IMR-90 (cell line): ENCODE data around the gene ITGA1. TPM values are rescaled to one million over a fixed set of nuclear protein-coding genes. Genes with fewer than 3 reads are reported as not detected.

Experiments used
- ATAC-seq: fragments of 200-7000 bp; cut with Tn5 transposase; 2 replicates; pipeline ENCODE4 v1.9.1; 2020; ENCODE audit warnings: low read depth, mild to moderate bottlenecking, moderate library complexity
- BruUV-seq: library from RNA; stranded (reverse); fragments of 400-500 nt; replicated peaks from 2 replicates; lab custom pipeline; 2021; lab: Mats Ljungman, UMichigan
- CTCF ChIA-PET: fragments of 300-600 bp; formaldehyde crosslinking; extraction: SDS; loops from one replicate; lab custom pipeline; 2021; ENCODE audit warnings: antibody characterized with exemption; lab: Yijun Ruan, JAX
- POLR2A ChIA-PET: fragments of 300-600 bp; sonication (Branson Sonifier 250); formaldehyde crosslinking; loops from one replicate; lab custom pipeline; 2022; ENCODE audit warnings: antibody characterized with exemption; ENCODE audit not compliant: unreplicated experiment; lab: Charles Lee
- DNase-seq: peaks from one replicate; pipeline ENCODE4 v3.0.0; 2013
- H2AFZ ChIP-seq: replicated peaks from 2 replicates; pipeline ENCODE3; 2013; ENCODE audit warnings: low read length, mild to moderate bottlenecking; ENCODE audit not compliant: poor library complexity
- H2AK5ac ChIP-seq: 2 replicates; pipeline ENCODE4 v1.6.1; 2013; ENCODE audit warnings: low read depth, low read length, inconsistent platforms
- H2AK9ac ChIP-seq: replicated peaks from 2 replicates; pipeline ENCODE3; 2013; ENCODE audit warnings: mild to moderate bottlenecking, low read depth, low read length, moderate library complexity; ENCODE audit not compliant: poor library complexity
- H2BK120ac ChIP-seq: 2 replicates; pipeline ENCODE4 v1.6.1; 2013; ENCODE audit warnings: low read depth, low read length, inconsistent platforms
- H2BK15ac ChIP-seq: 3 replicates; pipeline ENCODE4 v1.6.1; 2013; ENCODE audit warnings: low read depth, low read length, inconsistent platforms
- H2BK20ac ChIP-seq: 2 replicates; pipeline ENCODE4 v1.6.1; 2013; ENCODE audit warnings: low read depth, mild to moderate bottlenecking, inconsistent platforms, low read length, moderate library complexity
- H2BK5ac ChIP-seq: 2 replicates; pipeline ENCODE4 v1.6.1; 2013; ENCODE audit warnings: mild to moderate bottlenecking, low read depth, low read length, inconsistent platforms; ENCODE audit not compliant: poor library complexity, severe bottlenecking
- H3K14ac ChIP-seq: replicated peaks from 2 replicates; pipeline ENCODE4 v1.6.1; 2013; ENCODE audit warnings: low read depth, low read length, inconsistent platforms
- H3K18ac ChIP-seq: 2 replicates; pipeline ENCODE4 v1.6.1; 2013; ENCODE audit warnings: low read depth, low read length, control low read depth
- H3K23ac ChIP-seq: 2 replicates; pipeline ENCODE4 v1.6.1; 2013; ENCODE audit warnings: low read depth, low read length, inconsistent platforms
- H3K27ac ChIP-seq: 2 replicates; pipeline ENCODE4 v1.5.1; 2013; ENCODE audit warnings: mild to moderate bottlenecking, control low read depth, low read length; ENCODE audit not compliant: insufficient read depth
- H3K27me3 ChIP-seq: 2 replicates; pipeline ENCODE4 v1.6.1; 2013; ENCODE audit warnings: low read length; ENCODE audit not compliant: control insufficient read depth, insufficient read depth
- H3K36me3 ChIP-seq: 2 replicates; pipeline ENCODE4 v1.6.1; 2013; ENCODE audit warnings: low read length, mixed read lengths; ENCODE audit not compliant: control insufficient read depth, insufficient read depth
- H3K4ac ChIP-seq: 2 replicates; pipeline ENCODE4 v1.6.1; 2013; ENCODE audit warnings: low read depth, low read length, inconsistent platforms
- H3K4me1 ChIP-seq: 2 replicates; pipeline ENCODE4 v1.6.1; 2013; ENCODE audit warnings: low read length, mixed read lengths; ENCODE audit not compliant: control insufficient read depth, insufficient read depth
- H3K4me2 ChIP-seq: 2 replicates; pipeline ENCODE4 v1.6.1; 2013; ENCODE audit warnings: low read depth, mild to moderate bottlenecking, control low read depth, low read length, moderate library complexity
- H3K4me3 ChIP-seq: 2 replicates; pipeline ENCODE4 v1.5.1; 2013; ENCODE audit warnings: low read depth, mild to moderate bottlenecking, control low read depth, low read length, moderate library complexity; ENCODE audit not compliant: insufficient read depth
- H3K56ac ChIP-seq: 2 replicates; pipeline ENCODE4 v1.6.1; 2013; ENCODE audit warnings: low read length, inconsistent platforms; ENCODE audit not compliant: insufficient read depth; ENCODE audit errors: extremely low read depth
- H3K79me1 ChIP-seq, 2 experiments: 2 replicates each; pipeline ENCODE4 v1.6.1; 2013; ENCODE audit warnings: low read length in 2 of 2, inconsistent platforms in 1 of 2, low read depth in 1 of 2
- H3K9ac ChIP-seq: 2 replicates; pipeline ENCODE4 v1.6.1; 2013; ENCODE audit warnings: low read depth, low read length, control low read depth
- H3K9me1 ChIP-seq: 2 replicates; pipeline ENCODE4 v1.6.1; 2013; ENCODE audit warnings: low read length, inconsistent platforms; ENCODE audit not compliant: insufficient read depth
- H3K9me3 ChIP-seq: 2 replicates; pipeline ENCODE4 v1.6.1; 2013; ENCODE audit warnings: low read length; ENCODE audit not compliant: control insufficient read depth, insufficient read depth
- H4K20me1 ChIP-seq: 2 replicates; pipeline ENCODE4 v1.6.1; 2013; ENCODE audit warnings: low read length, inconsistent platforms; ENCODE audit not compliant: insufficient read depth
- H4K5ac ChIP-seq: 2 replicates; pipeline ENCODE4 v1.6.1; 2013; ENCODE audit warnings: mild to moderate bottlenecking, low read depth, low read length, control low read depth
- H4K8ac ChIP-seq, 2 experiments: 2 replicates each; pipeline ENCODE4 v1.6.1; 2013; ENCODE audit warnings: low read depth in 2 of 2, low read length in 2 of 2, control low read depth in 1 of 2, inconsistent platforms in 1 of 2
- H4K91ac ChIP-seq: 2 replicates; pipeline ENCODE4 v1.6.1; 2013; ENCODE audit warnings: low read depth, low read length, inconsistent platforms; ENCODE audit not compliant: insufficient read depth
- BHLHE40 ChIP-seq: fragments of 150-350 bp; IDR thresholded peaks from 2 replicates; pipeline ENCODE4 v1.6.1; 2016; ENCODE audit warnings: mild to moderate bottlenecking, low read depth, low read length
- CEBPB ChIP-seq: IDR thresholded peaks from 2 replicates; pipeline ENCODE4 v1.6.1; 2012; ENCODE audit warnings: low read depth, low read length, improper control_type of control experiment
- CHD1 ChIP-seq: IDR thresholded peaks from 2 replicates; pipeline ENCODE4 v1.6.1; 2012; ENCODE audit warnings: low read depth, low read length, improper control_type of control experiment
- CTCF ChIP-seq: conservative IDR thresholded peaks from 2 replicates; pipeline ENCODE4 v1.5.1; 2012; ENCODE audit warnings: mild to moderate bottlenecking, low read depth, low read length, improper control_type of control experiment
- ELK1 ChIP-seq: fragments of 150-350 bp; IDR thresholded peaks from 2 replicates; pipeline ENCODE4 v1.6.1; 2016; ENCODE audit warnings: low read depth, mild to moderate bottlenecking, low read length, moderate library complexity, borderline replicate concordance
- FOS ChIP-seq: fragments of 150-350 bp; IDR thresholded peaks from 2 replicates; pipeline ENCODE4 v1.6.1; 2016; ENCODE audit warnings: low read depth, low read length
- MAFK ChIP-seq: IDR thresholded peaks from 2 replicates; pipeline ENCODE4 v1.6.1; 2012; ENCODE audit warnings: low read depth, low read length, improper control_type of control experiment
- MAZ ChIP-seq: IDR thresholded peaks from 2 replicates; pipeline ENCODE4 v1.6.1; 2012; ENCODE audit warnings: low read depth, mild to moderate bottlenecking, low read length, improper control_type of control experiment, moderate library complexity, borderline replicate concordance
- NFE2L2 ChIP-seq: fragments of 150-350 bp; IDR thresholded peaks from 2 replicates; pipeline ENCODE4 v1.6.1; 2016; ENCODE audit warnings: low read depth, mild to moderate bottlenecking, low read length
- POLR2A ChIP-seq: IDR thresholded peaks from 2 replicates; pipeline ENCODE4 v1.6.1; 2012; ENCODE audit warnings: mild to moderate bottlenecking, low read depth, low read length
- RAD21 ChIP-seq: IDR thresholded peaks from 2 replicates; pipeline ENCODE4 v1.6.1; 2012; ENCODE audit warnings: low read length, improper control_type of control experiment
- RFX5 ChIP-seq: IDR thresholded peaks from 2 replicates; pipeline ENCODE4 v1.8.0; 2012; ENCODE audit warnings: low read depth, mild to moderate bottlenecking, low read length, moderate library complexity
- SMC3 ChIP-seq: fragments of 150-350 bp; IDR thresholded peaks from 2 replicates; pipeline ENCODE4 v1.6.1; 2016; ENCODE audit warnings: low read depth, mild to moderate bottlenecking, antibody characterized with exemption, low read length, moderate library complexity
- USF2 ChIP-seq: fragments of 150-350 bp; IDR thresholded peaks from 2 replicates; pipeline ENCODE4 v1.6.1; 2017; ENCODE audit warnings: mild to moderate bottlenecking, antibody characterized with exemption, low read length, low read depth
- WGBS, 2 experiments: methylation state at CpG; one replicate each; pipeline versions ENCODE4 v1.1.5 to v1.1.7; 2013; ENCODE audit warnings: missing lambda C conversion rate in 2 of 2; ENCODE audit not compliant: insufficient read length in 1 of 2; ENCODE audit errors: extremely low coverage in 2 of 2; 5-methylcytosine and 5-hydroxymethylcytosine counted together
- dilution Hi-C: fragments of 300-500 bp; cut with HindIII; formaldehyde crosslinking; loops from one replicate; pipeline ENCODE4 v1.14.3; 2018; ENCODE audit warnings: low sequenced_read_pairs; ENCODE audit not compliant: unreplicated experiment
- in situ Hi-C: fragments of 300-500 bp; cut with MboI; formaldehyde crosslinking; loops from 3 replicates; pipeline ENCODE4 v1.14.3; 2019; ENCODE audit warnings: low sequenced_read_pairs, inconsistent platforms, mixed read lengths
- intact Hi-C: fragments of 100-400 bp; cut with micrococcal nuclease; formaldehyde crosslinking; loops from 2 replicates; pipeline ENCODE4 v1.10.0; 2022
- polyA plus RNA-seq, 3 experiments: library from polyadenylated mRNA; depleted of rRNA; stranded (reverse); fragments of >200 nt; gene quantifications; 2 replicates each; pipeline ENCODE4 v1.2.3, GENCODE V29; 2012; ENCODE audit warnings: low replicate concordance in 1 of 3
- total RNA-seq: library from RNA; depleted of rRNA; stranded (reverse); fragments of >200 nt; gene quantifications from 2 replicates; pipeline ENCODE4 v1.2.3, GENCODE V29; 2012

Gene ITGA1
- total and polyA plus RNA-seq, 2 of the 4 experiments (the other 2 are of a cell fraction), result 22.3 to 95.2 TPM

GRCh38 chr5:52950686-52951085 lies 163.0 kb downstream of the ITGA1 start:
- Histone ChIP-seq H3K56ac (no peak overlapping the region), H3K14ac (no peak overlapping the region), H3K4ac (no peak overlapping the region), H3K9me1 (no peaks in the 10 kb centered on the region), H4K91ac (no peak overlapping the region), H2BK5ac (no peak overlapping the region), H2AK9ac (no peak overlapping the region), H2AFZ (no peak overlapping the region), H3K23ac (no peak overlapping the region), H4K20me1 (no peaks in the 10 kb centered on the region), H2AK5ac (no peak overlapping the region), H3K18ac (no peak overlapping the region), H3K36me3 (peaks cover 7% of the 10 kb centered on the region), H3K27ac (no peak overlapping the region), H4K8ac (no peak overlapping the region), H3K4me2 (no peak overlapping the region), H2BK15ac (no peak overlapping the region), H3K4me1 (peaks cover 4% of the 10 kb centered on the region), H3K9ac (no peak overlapping the region), H2BK20ac (no peak overlapping the region), H3K9me3 (no peaks in the 10 kb centered on the region), H4K5ac (no peak overlapping the region), H3K79me1 (peaks cover 2 to 9% of the 10 kb centered on the region in 2 experiments; a peak in 2 of 4 replicates), H3K27me3 (no peaks in the 10 kb centered on the region), H3K4me3 (no peak overlapping the region), H2BK120ac (no peak overlapping the region)
- WGBS, 2 experiments, result no CpG with 5 or more reads among the region's 3 CpGs
- CTCF ChIA-PET, result no interaction called here
- dilution Hi-C loops (loop anchor here (25.0 kb wide), 1 partner anchor 112 kb away; no protein-coding TSS in a partner anchor), intact Hi-C loops (no loop called here), in situ Hi-C loops (loop anchor here (25.0 kb wide), 1 partner anchor 1262 kb away; no protein-coding TSS in a partner anchor)
- POLR2A ChIA-PET, result no interaction called here
- ATAC-seq (no peak), DNase-seq (no peak)
- no peak for TF ChIP-seq CEBPB
- TF ChIP-seq USF2, result no peak
- TF ChIP-seq SMC3, result no peak
- TF ChIP-seq FOS, result no peak
- TF ChIP-seq CTCF, result no peak
- TF ChIP-seq RFX5, result no peak
- no peak for TF ChIP-seq MAZ
- TF ChIP-seq BHLHE40, result no peak
- no peak for TF ChIP-seq POLR2A
- no peak for TF ChIP-seq ELK1
- TF ChIP-seq RAD21, result no peak
- no peak for TF ChIP-seq CHD1
- no peak for TF ChIP-seq MAFK
- TF ChIP-seq NFE2L2, result no peak
- no TSS peak for BruUV-seq
